ENCODE measurements around the gene FGF7. TPM values are rescaled to one million over a fixed set of nuclear protein-coding genes. Genes with fewer than 3 reads are reported as not detected.
"Not testable (repeated sequence)": the region's sequence is repeated elsewhere in the genome, so short reads cannot be mapped to it uniquely, and the experiment has no call there.

FGF7 gene
- total RNA-seq, 4 donors from 2014 or later: 1.1 to 29.4 (median 8.6) TPM

GRCh38 chr15:49387471-49387870 lies 35.6 kb upstream of the FGF7 start:
- no peak for DNase-seq
- no peaks in the 10 kb centered on the region for H3K4me1 ChIP-seq
- no peaks in the 10 kb centered on the region for H3K27me3 ChIP-seq
- H3K27ac ChIP-seq: no peak overlapping the region
- TF ChIP-seq, protein P1, sequence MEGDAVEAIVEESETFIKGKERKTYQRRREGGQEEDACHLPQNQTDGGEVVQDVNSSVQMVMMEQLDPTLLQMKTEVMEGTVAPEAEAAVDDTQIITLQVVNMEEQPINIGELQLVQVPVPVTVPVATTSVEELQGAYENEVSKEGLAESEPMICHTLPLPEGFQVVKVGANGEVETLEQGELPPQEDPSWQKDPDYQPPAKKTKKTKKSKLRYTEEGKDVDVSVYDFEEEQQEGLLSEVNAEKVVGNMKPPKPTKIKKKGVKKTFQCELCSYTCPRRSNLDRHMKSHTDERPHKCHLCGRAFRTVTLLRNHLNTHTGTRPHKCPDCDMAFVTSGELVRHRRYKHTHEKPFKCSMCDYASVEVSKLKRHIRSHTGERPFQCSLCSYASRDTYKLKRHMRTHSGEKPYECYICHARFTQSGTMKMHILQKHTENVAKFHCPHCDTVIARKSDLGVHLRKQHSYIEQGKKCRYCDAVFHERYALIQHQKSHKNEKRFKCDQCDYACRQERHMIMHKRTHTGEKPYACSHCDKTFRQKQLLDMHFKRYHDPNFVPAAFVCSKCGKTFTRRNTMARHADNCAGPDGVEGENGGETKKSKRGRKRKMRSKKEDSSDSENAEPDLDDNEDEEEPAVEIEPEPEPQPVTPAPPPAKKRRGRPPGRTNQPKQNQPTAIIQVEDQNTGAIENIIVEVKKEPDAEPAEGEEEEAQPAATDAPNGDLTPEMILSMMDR (IDR thresholded peaks at IDR 0.05): no peak
- no peak for TF ChIP-seq POLR2A (IDR thresholded peaks at IDR 0.05)
- H3K4me3 ChIP-seq: no peak overlapping the region
- H3K9me3 ChIP-seq: no peaks in the 10 kb centered on the region
- 67% methylated on average over 2 of the region's 2 CpGs for WGBS, 2 donors
- no peaks in the 10 kb centered on the region for H3K36me3 ChIP-seq
- intact Hi-C loops (cut with DNase I): no loop called here

DNA sequence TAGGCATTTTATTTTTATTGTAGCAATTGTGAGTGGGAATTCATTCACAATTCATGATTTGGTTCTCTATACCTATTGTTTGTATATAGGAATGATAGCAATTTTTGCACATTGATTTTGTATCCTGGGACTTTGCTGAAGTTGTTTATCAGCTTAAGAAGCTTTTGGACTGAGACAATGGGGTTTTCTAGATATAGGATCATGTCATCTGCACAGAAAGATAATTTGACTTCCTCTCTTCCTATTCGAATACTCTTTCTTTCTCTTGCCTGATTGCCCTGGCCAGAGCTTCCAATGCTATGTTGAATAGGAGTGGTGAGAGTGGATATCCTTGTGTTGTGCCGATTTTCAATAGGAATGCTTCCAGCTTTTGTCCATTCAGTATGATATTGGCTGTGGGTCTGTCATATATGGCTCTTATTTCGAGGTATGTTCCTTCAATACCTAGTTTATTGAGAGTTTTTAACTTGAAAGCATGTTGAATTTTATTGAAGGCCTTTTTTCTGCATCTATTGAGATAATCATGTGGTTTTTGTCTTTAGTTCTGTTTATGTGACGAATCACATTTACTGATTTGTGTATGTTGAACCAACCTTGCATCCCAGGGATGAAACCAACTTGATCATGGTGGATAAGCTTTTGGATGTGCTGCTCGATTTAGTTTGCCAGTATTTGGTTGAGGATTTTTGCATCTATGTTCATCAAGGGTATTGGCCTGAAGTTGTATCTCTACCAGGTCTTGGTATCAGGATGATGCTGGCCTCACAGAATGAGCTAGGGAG lies 20.3 kb upstream of the FGF7 start:
- H3K9me3 ChIP-seq; H3K36me3 ChIP-seq; H3K27me3 ChIP-seq; DNase-seq; H3K4me3 ChIP-seq; intact Hi-C loops (cut with DNase I); H3K27ac ChIP-seq; H3K4me1 ChIP-seq: not testable (repeated sequence)
- WGBS, 2 donors: 66 to 83% methylated on average over 5 of the region's 5 CpGs

GRCh38 chr15:49406352-49407118 lies 16.5 kb upstream of the FGF7 start:
- no peaks in the 10 kb centered on the region for H3K4me1 ChIP-seq
- no peak overlapping the region for H3K4me3 ChIP-seq
- H3K27me3 ChIP-seq: no peaks in the 10 kb centered on the region
- WGBS, 2 donors: 86 to 96% methylated on average over 6 to 7 of the region's 17 CpGs
- H3K36me3 ChIP-seq: no peaks in the 10 kb centered on the region
- intact Hi-C loops (cut with DNase I): no loop called here
- H3K9me3 ChIP-seq: no peaks in the 10 kb centered on the region
- DNase-seq: no peak
- H3K27ac ChIP-seq: no peak overlapping the region
- no peak for TF ChIP-seq POLR2A (IDR thresholded peaks at IDR 0.05)
- TF ChIP-seq, protein P1 (IDR thresholded peaks at IDR 0.05): no peak

GRCh38 chr15:49410641-49411040 lies 12.4 kb upstream of the FGF7 start:
- H3K27ac ChIP-seq: no peak overlapping the region
- H3K27me3 ChIP-seq: no peaks in the 10 kb centered on the region
- H3K4me3 ChIP-seq: no peak overlapping the region
- H3K9me3 ChIP-seq: no peaks in the 10 kb centered on the region
- no peaks in the 10 kb centered on the region for H3K4me1 ChIP-seq
- H3K36me3 ChIP-seq: no peaks in the 10 kb centered on the region
- intact Hi-C loops (cut with DNase I): no loop called here
- no peak for DNase-seq
- TF ChIP-seq, protein P1 (IDR thresholded peaks at IDR 0.05): no peak
- TF ChIP-seq POLR2A (IDR thresholded peaks at IDR 0.05): no peak

GRCh38 chr15:49412797-49413196 lies 10.2 kb upstream of the FGF7 start:
- Histone ChIP-seq H3K4me1 (no peaks in the 10 kb centered on the region), H3K9me3 (no peaks in the 10 kb centered on the region), H3K27ac (no peak overlapping the region), H3K36me3 (no peaks in the 10 kb centered on the region), H3K4me3 (no peak overlapping the region), H3K27me3 (no peaks in the 10 kb centered on the region)
- intact Hi-C loops (cut with DNase I): no loop called here
- no peak for DNase-seq
- TF ChIP-seq POLR2A (IDR thresholded peaks at IDR 0.05): no peak
- TF ChIP-seq, protein P1 (IDR thresholded peaks at IDR 0.05): no peak
